NCI-H2196 treated with DMSO at 0.1 percent for 48 hours (cell line): ENCODE results near the gene TBC1D2B.

ENCODE experiments used
- DNase-seq: peaks from one replicate; lab custom pipeline; 2025; ENCODE audit not compliant: unreplicated experiment; lab: John Stamatoyannopoulos, UW

TBC1D2B gene

GRCh38 chr15:78035861-78036476, 41.5 kb downstream of the TBC1D2B start:
- DNase-seq, result no peak

- no peak for DNase-seq
Observed at GRCh38 chr15:78035321-78035751, 42.2 kb downstream of the TBC1D2B start.

GRCh38 chr15:78034495-78035191, 42.9 kb downstream of the TBC1D2B start:
- no peak for DNase-seq

GRCh38 chr15:78033864-78034263, 43.6 kb downstream of the TBC1D2B start:
- DNase-seq, result no peak

GRCh38 chr15:78032671-78033070, 44.8 kb downstream of the TBC1D2B start:
- DNase-seq, result no peak

GRCh38 chr15:78024883-78025282, 52.6 kb downstream of the TBC1D2B start:
- DNase-seq, result no peak

GRCh38 chr15:78024519-78024870, 53.0 kb downstream of the TBC1D2B start:
- DNase-seq, result no peak

- no peak for DNase-seq
Observed at GRCh38 chr15:78023865-78024518, 53.5 kb downstream of the TBC1D2B start.

GRCh38 chr15:78023081-78023665, 54.3 kb downstream of the TBC1D2B start:
- DNase-seq, result no peak

GRCh38 chr15:78021761-78022160, 55.8 kb downstream of the TBC1D2B start:
- DNase-seq, result no peak

- DNase-seq, result no peak
Observed at GRCh38 chr15:78020007-78020406, 57.5 kb downstream of the TBC1D2B start.

GRCh38 chr15:78018946-78019644, 58.4 kb downstream of the TBC1D2B start:
- no peak for DNase-seq

GRCh38 chr15:78018445-78018844, 59.1 kb downstream of the TBC1D2B start:
- DNase-seq, result no peak

- DNase-seq, result no peak
Observed at GRCh38 chr15:78016860-78017259, 60.7 kb downstream of the TBC1D2B start.

- DNase-seq, result no peak
Observed at GRCh38 chr15:78012643-78013077, 64.9 kb downstream of the TBC1D2B start.

GRCh38 chr15:78010067-78010466, 67.4 kb downstream of the TBC1D2B start:
- no peak for DNase-seq

- DNase-seq, result no peak
Observed at GRCh38 chr15:78007964-78008886, 69.3 kb downstream of the TBC1D2B start.

- DNase-seq, result no peak
Observed at GRCh38 chr15:78007211-78007931, 70.1 kb downstream of the TBC1D2B start.

GRCh38 chr15:78006567-78007205, 70.8 kb downstream of the TBC1D2B start:
- DNase-seq, result no peak
